Immature natural killer cell (primary cell): ENCODE data around the gene IQCF5. TPM values are rescaled to one million over a fixed set of nuclear protein-coding genes. Genes with fewer than 3 reads are reported as not detected.
"Not testable (repeated sequence)": the region's sequence is repeated elsewhere in the genome, so short reads cannot be mapped to it uniquely, and the experiment has no call there.

ENCODE experiments used
- DNase-seq, 3 donors: peaks; one replicate each; pipeline ENCODE4 v3.0.0; 2022; ENCODE audit warnings: mixed read lengths in 1 of 3
- H3K27ac Mint-ChIP-seq, 6 donors: one replicate each; pipeline ENCODE4 v1.8.0; 2020; ENCODE audit warnings: mixed read lengths in 6 of 6, mild to moderate bottlenecking in 5 of 6, inconsistent platforms in 4 of 6, moderate library complexity in 3 of 6
- H3K27me3 Mint-ChIP-seq, 3 donors: one replicate each; pipeline ENCODE4 v1.8.0; 2020 to 2021; ENCODE audit warnings: low read depth in 3 of 3, mild to moderate bottlenecking in 3 of 3, mixed read lengths in 3 of 3, moderate library complexity in 3 of 3, inconsistent platforms in 1 of 3
- H3K36me3 Mint-ChIP-seq, 3 donors: one replicate each; pipeline ENCODE4 v1.8.0; 2020; ENCODE audit warnings: mixed read lengths in 3 of 3, inconsistent platforms in 2 of 3, mild to moderate bottlenecking in 2 of 3
- H3K4me1 Mint-ChIP-seq, 2 donors: one replicate each; pipeline ENCODE4 v1.8.0; 2020; ENCODE audit warnings: inconsistent platforms in 2 of 2, mild to moderate bottlenecking in 2 of 2, mixed read lengths in 2 of 2, moderate library complexity in 1 of 2
- H3K4me3 Mint-ChIP-seq, 5 donors: one replicate each; pipeline ENCODE4 v1.8.0; 2020; ENCODE audit warnings: mild to moderate bottlenecking in 5 of 5, mixed read lengths in 5 of 5, inconsistent platforms in 3 of 5, moderate library complexity in 3 of 5
- H3K9me3 Mint-ChIP-seq, 6 donors: one replicate each; pipeline ENCODE4 v1.8.0; 2020; ENCODE audit warnings: mild to moderate bottlenecking in 6 of 6, mixed read lengths in 6 of 6, inconsistent platforms in 4 of 6, moderate library complexity in 3 of 6
- polyA plus RNA-seq, 3 donors: library from polyadenylated mRNA; unstranded; fragments of 300-500 nt; fragmentation: Illumina TruSeq; gene quantifications; one replicate each; pipeline ENCODE4 v1.2.3, GENCODE V29; 2021

Gene IQCF5
- polyA plus RNA-seq, result not detected

DNA sequence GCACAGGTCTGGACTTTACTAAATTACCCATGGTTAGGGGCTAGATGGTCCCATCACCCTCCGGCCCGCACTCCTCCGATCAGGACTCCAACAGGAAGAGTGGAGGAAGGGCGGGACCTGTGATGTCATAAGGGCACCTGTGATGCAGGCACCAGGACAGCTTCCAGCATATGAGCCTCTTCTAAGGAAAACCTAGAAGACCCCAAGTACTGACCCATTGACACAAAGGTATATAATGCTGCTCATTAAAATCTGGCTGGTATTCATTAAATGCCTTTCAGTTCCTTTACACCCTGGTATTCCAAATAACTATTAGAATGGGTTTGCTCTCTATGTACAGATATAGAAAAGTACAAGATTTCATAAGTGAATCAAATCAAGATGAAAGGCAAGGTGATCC, at the start of gene IQCF5:
Gene IQCF5 (minus strand): TSS at position 101 of the 400 bp plus-strand sequence. CDS start 70 bp downstream, at position 31.
- H3K27ac Mint-ChIP-seq, result peak within 1 kb of the TSS in 1 of 6 donors; percentile 35
- H3K27me3 Mint-ChIP-seq, result peaks cover 5 to 12% (median 6%) of the 10 kb centered on the region in 3 donors
- H3K36me3 Mint-ChIP-seq, result no peaks in the 10 kb centered on the region
- H3K9me3 Mint-ChIP-seq, result no peaks in the 10 kb centered on the region
- DNase-seq, result no peak
- H3K4me1 Mint-ChIP-seq, result peaks cover 0 to 9% of the 10 kb centered on the region in 2 donors
- no peak within 1 kb of the TSS for H3K4me3 Mint-ChIP-seq

DNA sequence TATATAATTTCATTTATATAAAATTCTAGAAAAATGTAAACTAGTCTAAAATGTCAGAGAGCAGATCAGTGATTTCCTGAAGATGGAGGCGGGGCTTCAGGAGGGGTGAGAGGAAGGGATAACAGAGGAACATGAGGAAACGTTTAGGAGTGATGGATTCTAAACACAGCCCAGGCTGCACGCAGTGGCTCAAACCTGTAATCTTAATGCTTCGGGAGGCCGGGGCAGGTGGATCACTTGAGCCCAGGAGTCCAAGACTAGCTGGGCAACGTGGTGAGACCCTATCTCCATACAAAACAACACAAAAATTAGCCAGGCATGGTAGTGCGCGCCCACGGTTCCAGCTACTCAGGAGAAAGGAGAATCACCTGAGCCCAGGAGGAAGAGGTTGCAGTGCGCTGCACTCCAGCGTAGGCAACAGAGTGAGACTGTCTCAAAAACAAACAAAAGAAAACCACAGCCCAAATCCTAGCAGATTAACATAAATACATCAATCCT, 45.7 kb upstream of the IQCF5 start:
- Mint-ChIP-seq H3K4me1 (no peaks in the 10 kb centered on the region), H3K36me3 (no peaks in the 10 kb centered on the region), H3K27me3 (peaks cover 0 to 9% (median 9%) of the 10 kb centered on the region in 3 donors), H3K9me3 (peaks cover 0 to 2% (median 0%) of the 10 kb centered on the region in 6 donors), H3K27ac (no peak overlapping the region), H3K4me3 (no peak overlapping the region)
- no peak for DNase-seq

DNA sequence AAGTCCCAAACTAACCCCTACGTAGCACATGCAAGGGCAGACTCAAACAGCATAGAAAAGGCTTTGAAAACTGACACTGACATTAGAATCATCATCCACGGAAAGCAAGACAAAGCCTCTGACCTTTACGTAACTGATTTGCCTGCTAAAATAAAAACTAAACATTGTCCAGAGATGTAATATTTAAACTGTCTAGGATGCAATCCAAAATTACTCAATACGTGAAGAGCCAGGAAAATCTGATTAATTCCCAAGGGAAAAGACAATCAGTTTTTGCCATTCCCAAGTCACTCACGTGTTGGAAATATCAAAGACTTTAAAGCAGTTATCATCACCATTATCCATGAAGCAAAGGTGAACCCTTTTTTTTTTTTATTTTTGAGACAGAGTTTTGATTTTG, 41.0 kb upstream of the IQCF5 start:
- Mint-ChIP-seq H3K27me3 (peaks cover 1 to 14% (median 11%) of the 10 kb centered on the region in 3 donors), H3K36me3 (no peaks in the 10 kb centered on the region), H3K27ac (no peak overlapping the region), H3K4me1 (no peaks in the 10 kb centered on the region), H3K4me3 (no peak overlapping the region), H3K9me3 (peaks cover 0 to 2% (median 0%) of the 10 kb centered on the region in 6 donors)
- DNase-seq, result no peak

DNA sequence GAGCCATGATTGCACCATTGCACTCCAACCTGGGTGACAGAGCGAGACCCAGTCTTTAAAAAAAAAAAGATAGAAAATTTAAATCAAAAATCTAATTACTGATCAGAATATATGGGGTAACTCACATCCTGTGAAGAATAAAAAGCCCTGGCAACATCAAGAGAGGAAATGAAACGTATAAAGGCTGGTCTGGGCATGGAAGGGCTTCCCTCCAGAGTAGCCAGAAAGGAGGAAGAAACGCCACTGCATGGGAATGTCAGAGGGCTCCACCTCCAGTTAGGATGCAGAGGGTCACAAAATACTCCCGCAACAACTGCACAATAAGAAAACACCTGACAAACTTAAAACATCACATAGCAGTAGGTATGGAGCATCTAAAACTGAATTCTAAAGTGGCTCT, 32.6 kb upstream of the IQCF5 start:
- no peaks in the 10 kb centered on the region for H3K4me1 Mint-ChIP-seq
- no peak overlapping the region for H3K27ac Mint-ChIP-seq

DNA sequence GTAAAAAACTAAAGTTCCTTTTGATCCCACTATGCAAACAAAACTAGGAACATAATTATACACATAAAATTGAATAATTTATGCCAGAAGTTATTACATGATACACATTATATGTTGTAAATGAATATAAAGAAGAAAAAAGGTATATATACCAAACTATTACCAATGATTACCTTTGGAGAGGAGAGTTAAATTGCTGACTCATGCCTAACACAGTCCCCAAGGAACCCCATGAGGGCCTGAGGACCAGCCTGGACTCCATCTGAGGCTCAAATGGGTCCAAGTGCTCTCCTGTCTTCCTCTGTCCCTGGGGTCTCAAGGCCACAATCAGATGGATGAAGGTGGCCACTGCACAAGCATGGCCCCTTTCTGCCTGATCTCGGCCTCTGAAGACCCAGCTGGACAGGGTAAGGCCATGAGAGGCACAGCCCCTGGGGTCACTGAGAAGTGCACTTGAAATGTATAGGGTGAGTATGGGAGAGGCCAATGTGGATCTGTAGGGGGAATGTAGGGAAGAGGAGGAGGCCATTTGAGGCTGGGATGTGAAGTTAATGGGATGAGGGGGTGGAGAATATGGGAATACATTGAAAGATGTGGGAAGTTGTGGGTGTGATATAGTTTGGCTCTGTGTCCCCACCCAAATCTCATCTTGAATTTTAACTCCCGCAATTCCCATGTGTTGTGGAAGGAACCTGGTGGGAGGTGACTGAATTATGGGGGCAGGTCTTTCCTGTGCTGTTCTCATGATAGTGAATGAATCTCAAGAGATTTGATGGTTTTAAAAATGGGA, 28.8 kb upstream of the IQCF5 start:
- H3K36me3 Mint-ChIP-seq, result peaks cover 0 to 4% (median 0%) of the 10 kb centered on the region in 3 donors
- DNase-seq, result no peak
- H3K27ac Mint-ChIP-seq, result peak overlapping the region in 1 of 6 donors; percentile 24
- no peak overlapping the region for H3K4me3 Mint-ChIP-seq
- H3K9me3 Mint-ChIP-seq, result peaks cover 0 to 4% (median 2%) of the 10 kb centered on the region in 6 donors
- no peaks in the 10 kb centered on the region for H3K4me1 Mint-ChIP-seq
- peaks cover 5 to 13% (median 12%) of the 10 kb centered on the region in 3 donors for H3K27me3 Mint-ChIP-seq

More for the DNA sequence above, 32.6 kb upstream of the IQCF5 start:
- DNase-seq, result no peak
- Mint-ChIP-seq H3K4me3 (no peak overlapping the region), H3K27me3 (peaks cover 2 to 12% (median 10%) of the 10 kb centered on the region in 3 donors), H3K36me3 (peaks cover 0 to 4% (median 0%) of the 10 kb centered on the region in 3 donors), H3K9me3 (peaks cover 0 to 6% (median 3%) of the 10 kb centered on the region in 6 donors)

DNA sequence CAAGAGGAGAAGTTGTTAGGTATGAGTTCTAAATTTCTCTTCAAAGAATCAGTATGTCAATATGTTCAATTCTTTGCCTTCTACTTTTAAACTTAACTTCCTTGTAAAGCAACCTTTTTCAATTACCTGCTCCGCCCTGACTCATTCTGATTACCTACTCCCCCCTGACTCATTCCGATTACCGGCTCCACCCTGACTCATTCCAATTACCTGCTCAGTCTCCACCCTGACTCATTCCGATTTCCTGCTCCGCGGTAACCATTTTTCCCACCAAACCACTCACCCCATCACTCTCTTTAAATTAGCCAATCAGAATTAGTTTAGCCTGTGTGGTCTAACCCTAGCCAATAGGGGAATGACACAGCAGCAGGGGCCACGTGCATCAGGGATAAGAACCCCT, 27.0 kb upstream of the IQCF5 start:
- peaks cover 3 to 12% (median 11%) of the 10 kb centered on the region in 3 donors for H3K27me3 Mint-ChIP-seq
- not testable (repeated sequence) for H3K4me1 Mint-ChIP-seq, DNase-seq, H3K27ac Mint-ChIP-seq, H3K4me3 Mint-ChIP-seq, H3K36me3 Mint-ChIP-seq, H3K9me3 Mint-ChIP-seq

DNA sequence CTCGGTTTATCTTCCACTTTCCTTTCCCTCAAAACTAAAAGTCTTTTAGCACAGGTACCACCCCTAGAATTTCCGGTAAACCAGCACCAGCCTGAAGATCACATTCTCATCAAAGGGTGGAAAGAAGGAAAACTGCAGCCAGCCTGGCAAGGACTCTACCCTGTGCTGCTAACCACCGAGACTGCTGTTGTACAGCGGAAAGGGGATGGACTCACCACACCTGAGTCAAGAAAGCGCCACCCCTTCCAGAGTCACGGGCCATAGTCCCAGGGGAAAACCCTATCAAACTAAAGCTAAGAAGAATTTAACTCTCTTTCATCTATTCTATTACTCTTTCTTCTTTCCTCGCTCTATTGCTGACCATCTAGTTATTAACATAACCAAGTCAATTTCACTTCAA, 24.6 kb upstream of the IQCF5 start:
- not testable (repeated sequence) for H3K9me3 Mint-ChIP-seq, H3K4me3 Mint-ChIP-seq, H3K4me1 Mint-ChIP-seq, DNase-seq, H3K27ac Mint-ChIP-seq, H3K36me3 Mint-ChIP-seq
- peaks cover 3 to 12% (median 10%) of the 10 kb centered on the region in 3 donors for H3K27me3 Mint-ChIP-seq

DNA sequence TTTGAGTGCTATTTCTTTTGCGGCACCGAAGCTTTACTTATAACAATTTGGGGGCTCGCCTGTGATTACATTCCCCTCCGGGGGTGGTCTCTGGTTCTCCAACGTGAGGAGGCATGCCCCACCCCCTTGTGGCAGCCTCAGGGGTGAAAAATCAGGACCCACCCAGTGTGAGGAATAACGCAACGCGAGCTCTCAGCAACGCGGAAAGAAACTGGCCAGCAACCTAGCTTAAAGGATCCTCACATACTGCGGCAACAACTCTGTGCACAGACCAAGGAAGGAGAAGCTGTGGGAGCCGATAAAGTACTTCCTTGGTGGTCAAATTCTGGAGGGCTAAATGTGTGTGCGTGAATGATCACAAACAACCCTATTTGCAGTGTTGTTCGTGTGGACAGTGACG, 22.0 kb upstream of the IQCF5 start:
- H3K27ac Mint-ChIP-seq, result no peak overlapping the region
- no peaks in the 10 kb centered on the region for H3K4me1 Mint-ChIP-seq
- H3K27me3 Mint-ChIP-seq, result peaks cover 3 to 11% (median 11%) of the 10 kb centered on the region in 3 donors
- DNase-seq, result no peak
- no peaks in the 10 kb centered on the region for H3K36me3 Mint-ChIP-seq
- no peaks in the 10 kb centered on the region for H3K9me3 Mint-ChIP-seq
- H3K4me3 Mint-ChIP-seq, result no peak overlapping the region

- no peak for DNase-seq
- H3K9me3 Mint-ChIP-seq, result no peaks in the 10 kb centered on the region
- peaks cover 3 to 11% (median 10%) of the 10 kb centered on the region in 3 donors for H3K27me3 Mint-ChIP-seq
- H3K27ac Mint-ChIP-seq, result peak overlapping the region in 1 of 6 donors; percentile 4
- peaks cover under 1 to 3% of the 10 kb centered on the region in 2 donors for H3K4me1 Mint-ChIP-seq
- H3K36me3 Mint-ChIP-seq, result no peaks in the 10 kb centered on the region
- no peak overlapping the region for H3K4me3 Mint-ChIP-seq
These were observed 21.4 kb upstream of the IQCF5 start for GRCh38 chr3:51896607-51897305.

DNA sequence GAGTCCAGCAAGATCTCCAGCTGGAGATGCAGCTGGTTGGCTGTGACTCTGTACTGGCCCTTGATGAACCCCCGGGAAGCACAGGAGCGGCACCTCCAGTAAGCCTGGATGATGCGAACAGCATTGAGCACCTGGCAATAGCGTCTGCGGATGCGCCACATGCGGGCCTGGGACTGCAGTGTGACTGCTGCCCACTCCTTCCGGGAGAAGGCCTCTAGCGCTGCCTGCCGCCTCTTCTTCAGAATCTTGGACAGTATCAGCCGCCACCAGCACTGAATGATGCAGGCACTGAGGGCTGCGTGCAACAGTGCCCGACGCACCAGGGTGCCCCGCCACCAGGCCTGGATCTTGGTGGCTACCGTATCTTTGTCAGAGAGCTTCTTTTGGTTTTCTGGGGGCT, 19.5 kb upstream of the IQCF5 start:
- no peak for DNase-seq
- Mint-ChIP-seq H3K9me3 (no peaks in the 10 kb centered on the region), H3K4me3 (no peak overlapping the region), H3K27me3 (peaks cover 2 to 12% (median 10%) of the 10 kb centered on the region in 3 donors), H3K36me3 (no peaks in the 10 kb centered on the region), H3K27ac (no peak overlapping the region), H3K4me1 (peaks cover 2 to 9% of the 10 kb centered on the region in 2 donors)

GRCh38 chr3:51894391-51894790, 19.0 kb upstream of the IQCF5 start:
- no peak overlapping the region for H3K4me3 Mint-ChIP-seq
- no peaks in the 10 kb centered on the region for H3K36me3 Mint-ChIP-seq
- no peaks in the 10 kb centered on the region for H3K9me3 Mint-ChIP-seq
- no peak overlapping the region for H3K27ac Mint-ChIP-seq
- DNase-seq, result no peak
- H3K27me3 Mint-ChIP-seq, result peaks cover 2 to 12% (median 10%) of the 10 kb centered on the region in 3 donors
- peaks cover 2 to 9% of the 10 kb centered on the region in 2 donors for H3K4me1 Mint-ChIP-seq

- Mint-ChIP-seq H3K27ac (no peak overlapping the region), H3K36me3 (no peaks in the 10 kb centered on the region), H3K4me3 (no peak overlapping the region), H3K9me3 (no peaks in the 10 kb centered on the region), H3K4me1 (peaks cover 2 to 9% of the 10 kb centered on the region in 2 donors), H3K27me3 (peaks cover 4 to 10% (median 7%) of the 10 kb centered on the region in 3 donors)
- no peak for DNase-seq
These were observed 16.0 kb upstream of the IQCF5 start for GRCh38 chr3:51891242-51892039.

DNA sequence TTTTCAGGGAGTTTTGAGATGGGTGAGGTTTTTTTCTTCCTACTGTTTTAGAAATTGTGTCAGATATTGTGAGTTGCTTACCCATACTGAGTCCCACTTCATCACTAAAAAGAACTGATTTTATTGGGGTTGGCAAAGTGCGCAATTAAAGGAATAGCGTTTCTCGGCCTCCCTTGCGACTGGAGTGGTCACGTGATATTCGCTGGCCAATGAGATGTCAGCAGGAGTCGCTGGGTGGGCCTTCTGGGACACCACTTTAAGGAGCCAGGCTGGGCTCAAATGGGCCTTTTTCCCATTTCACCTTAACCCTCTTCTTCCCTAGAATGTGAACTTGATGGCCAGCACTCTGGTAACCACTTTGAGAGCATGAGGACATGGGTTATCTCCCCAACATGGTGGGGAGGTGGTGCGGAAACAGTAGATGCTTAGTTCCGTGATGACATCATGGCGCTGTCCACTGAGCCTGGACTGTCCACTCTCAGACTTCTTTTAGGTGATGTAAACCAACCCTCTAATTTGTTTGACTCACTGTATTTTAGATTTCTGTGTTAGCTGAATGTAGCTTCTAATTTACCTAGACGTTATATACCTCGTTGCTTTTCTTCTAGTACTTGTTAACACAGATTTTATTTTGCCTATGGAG, 13.2 kb upstream of the IQCF5 start:
- Mint-ChIP-seq H3K4me3 (no peak overlapping the region), H3K9me3 (no peaks in the 10 kb centered on the region), H3K27ac (no peak overlapping the region), H3K27me3 (peaks cover 3 to 13% (median 4%) of the 10 kb centered on the region in 3 donors), H3K36me3 (no peaks in the 10 kb centered on the region), H3K4me1 (peaks cover 2 to 9% of the 10 kb centered on the region in 2 donors)
- DNase-seq, result no peak
